Esophagus squamous epithelium (tissue), 5 donors: ENCODE measurements around the gene OR1B1. TPM values are rescaled to one million over a fixed set of nuclear protein-coding genes. Genes with fewer than 3 reads are reported as not detected.

Experiments used
- DNase-seq: peaks from one replicate; lab custom pipeline; 2025; lab: John Stamatoyannopoulos, UW
- H3K27ac ChIP-seq, 4 donors: fragments of 200-600 bp; sonication (generic); one replicate each; pipeline ENCODE4 v1.5.1; 2016 to 2019; ENCODE audit warnings: mild to moderate bottlenecking in 1 of 4
- H3K27me3 ChIP-seq, 4 donors: fragments of 200-600 bp; sonication (generic); 1 replicate in 3 of 4; 2 replicates in 1 of 4; pipeline versions ENCODE4 v1.5.1 to v1.6.0; 2017 to 2021; ENCODE audit warnings: antibody characterized with exemption in 1 of 4
- H3K36me3 ChIP-seq, 3 donors: fragments of 200-600 bp; sonication (generic); one replicate each; pipeline ENCODE4 v1.5.1; 2016 to 2019
- H3K4me1 ChIP-seq, 3 donors: fragments of 200-600 bp; sonication (generic); one replicate each; pipeline ENCODE4 v1.5.1; 2017 to 2019
- H3K4me3 ChIP-seq, 4 donors: fragments of 200-600 bp; sonication (generic); 1 replicate in 3 of 4; 2 replicates in 1 of 4; pipeline ENCODE4 v1.5.1; 2016 to 2019; ENCODE audit warnings: mild to moderate bottlenecking in 2 of 4, moderate library complexity in 1 of 4
- H3K9me3 ChIP-seq, 3 donors: fragments of 200-600 bp; sonication (generic); one replicate each; pipeline ENCODE4 v1.5.1; 2016 to 2019
- POLR2A ChIP-seq, 4 donors: fragments of 450-650 bp; IDR thresholded peaks; one replicate each; pipeline ENCODE4 v1.6.1; 2017; ENCODE audit warnings: antibody characterized with exemption in 4 of 4, mild to moderate bottlenecking in 4 of 4, moderate library complexity in 3 of 4
- WGBS, 2 donors: methylation state at CpG; one replicate each; pipeline ENCODE4 v1.1.5; 2018; 5-methylcytosine and 5-hydroxymethylcytosine counted together
- intact Hi-C: fragments of 100-400 bp; cut with DNase I; formaldehyde crosslinking; loops from one replicate; pipeline ENCODE4 v1.15.0; 2022
- total RNA-seq, 4 donors: library from RNA; depleted of rRNA; stranded (reverse); fragments of >200 nt; gene quantifications; one replicate each; pipeline ENCODE4 v1.1.0, GENCODE V29; 2016
- TF ChIP-seq, protein P1 (sequence below), 6 experiments: fragments of 450-650 bp in 4 of 6; fragments of 200-600 bp in 2 of 6; sonication (generic) in 2 of 6; IDR thresholded peaks; one replicate each; pipeline ENCODE4 v1.5.1; 2016 to 2019; ENCODE audit warnings: antibody characterized with exemption in 6 of 6, mild to moderate bottlenecking in 4 of 6, moderate library complexity in 4 of 6
- donor health status: DM: yes; HTN: yes; CAD: no.

OR1B1 gene
- total RNA-seq, 4 donors from 2014 or later = not detected

DNA sequence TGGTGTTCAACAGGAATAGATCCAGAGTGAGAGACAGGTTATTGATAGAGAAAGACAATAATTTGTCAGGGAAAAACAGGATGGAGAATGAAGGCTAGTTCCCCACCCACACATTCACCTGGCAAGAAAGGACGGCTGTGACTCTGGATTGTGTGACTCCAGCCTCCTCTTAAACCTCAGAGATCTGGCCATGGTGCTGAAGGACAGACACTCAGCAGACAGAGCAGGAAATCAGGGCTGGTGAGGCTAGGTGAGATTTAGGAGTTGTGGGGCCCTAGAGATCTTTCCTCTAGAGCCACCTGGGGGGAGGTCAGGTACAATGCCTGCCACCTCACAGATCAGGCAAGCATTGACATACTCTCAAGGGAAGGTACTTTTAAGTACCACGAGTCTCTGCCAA, 15.2 kb downstream of the OR1B1 start:
- Histone ChIP-seq H3K4me3 (no peak overlapping the region), H3K27me3 (no peaks in the 10 kb centered on the region), H3K27ac (no peak overlapping the region), H3K36me3 (no peaks in the 10 kb centered on the region), H3K4me1 (no peaks in the 10 kb centered on the region), H3K9me3 (no peaks in the 10 kb centered on the region)
- DNase-seq = no peak
- TF ChIP-seq, protein P1, sequence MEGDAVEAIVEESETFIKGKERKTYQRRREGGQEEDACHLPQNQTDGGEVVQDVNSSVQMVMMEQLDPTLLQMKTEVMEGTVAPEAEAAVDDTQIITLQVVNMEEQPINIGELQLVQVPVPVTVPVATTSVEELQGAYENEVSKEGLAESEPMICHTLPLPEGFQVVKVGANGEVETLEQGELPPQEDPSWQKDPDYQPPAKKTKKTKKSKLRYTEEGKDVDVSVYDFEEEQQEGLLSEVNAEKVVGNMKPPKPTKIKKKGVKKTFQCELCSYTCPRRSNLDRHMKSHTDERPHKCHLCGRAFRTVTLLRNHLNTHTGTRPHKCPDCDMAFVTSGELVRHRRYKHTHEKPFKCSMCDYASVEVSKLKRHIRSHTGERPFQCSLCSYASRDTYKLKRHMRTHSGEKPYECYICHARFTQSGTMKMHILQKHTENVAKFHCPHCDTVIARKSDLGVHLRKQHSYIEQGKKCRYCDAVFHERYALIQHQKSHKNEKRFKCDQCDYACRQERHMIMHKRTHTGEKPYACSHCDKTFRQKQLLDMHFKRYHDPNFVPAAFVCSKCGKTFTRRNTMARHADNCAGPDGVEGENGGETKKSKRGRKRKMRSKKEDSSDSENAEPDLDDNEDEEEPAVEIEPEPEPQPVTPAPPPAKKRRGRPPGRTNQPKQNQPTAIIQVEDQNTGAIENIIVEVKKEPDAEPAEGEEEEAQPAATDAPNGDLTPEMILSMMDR (IDR thresholded peaks at IDR 0.05) = no peak
- no peak for TF ChIP-seq POLR2A (IDR thresholded peaks at IDR 0.05)
- 30 to 52% methylated on average over 2 of the region's 2 CpGs for WGBS, 2 donors
- intact Hi-C loops = no loop called here

GRCh38 chr9:122619996-122620395, 37.4 kb downstream of the OR1B1 start:
- WGBS, 2 donors = 71 to 77% methylated on average over 7 of the region's 7 CpGs
- H3K27ac ChIP-seq = no peak overlapping the region
- H3K4me3 ChIP-seq = no peak overlapping the region
- intact Hi-C loops = no loop called here
- no peaks in the 10 kb centered on the region for H3K36me3 ChIP-seq
- TF ChIP-seq POLR2A (IDR thresholded peaks at IDR 0.05) = no peak
- TF ChIP-seq, protein P1 (IDR thresholded peaks at IDR 0.05) = no peak
- H3K4me1 ChIP-seq = no peaks in the 10 kb centered on the region
- H3K9me3 ChIP-seq = no peaks in the 10 kb centered on the region
- no peak for DNase-seq
- H3K27me3 ChIP-seq = no peaks in the 10 kb centered on the region

DNA sequence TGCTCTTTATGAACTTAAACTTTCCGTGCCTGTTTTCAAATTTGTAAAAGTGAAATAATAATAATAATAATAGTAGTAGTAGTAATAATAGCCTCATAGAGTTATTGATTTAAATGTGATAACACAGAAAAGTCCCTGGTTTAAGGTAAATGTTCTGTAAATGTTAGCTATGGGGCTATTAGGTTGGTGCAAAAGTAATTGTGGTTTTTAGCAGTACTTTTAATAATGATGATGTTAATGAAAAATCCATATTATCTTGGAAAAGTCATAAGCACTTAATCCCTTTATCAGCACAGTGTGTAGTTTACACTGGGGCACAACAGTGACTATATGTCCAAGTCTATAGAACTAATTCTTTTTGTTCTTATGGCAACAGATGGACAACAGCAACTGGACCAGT, 43.1 kb downstream of the OR1B1 start, which contains the start of gene OR1Q1:
TSS of gene OR1Q1 (plus strand) at position 377 of the 400 bp plus-strand sequence. CDS start at position 377, 0 bp downstream.
- DNase-seq = no peak
- no peaks in the 10 kb centered on the region for H3K36me3 ChIP-seq
- no peak within 1 kb of the TSS for H3K27ac ChIP-seq
- intact Hi-C loops = no loop called here
- H3K4me1 ChIP-seq = no peaks in the 10 kb centered on the region
- no peak for TF ChIP-seq POLR2A (IDR thresholded peaks at IDR 0.05)
- TF ChIP-seq, protein P1 (IDR thresholded peaks at IDR 0.05) = no peak
- no peak within 1 kb of the TSS for H3K4me3 ChIP-seq
- H3K27me3 ChIP-seq = no peaks in the 10 kb centered on the region
- H3K9me3 ChIP-seq = no peaks in the 10 kb centered on the region
- 71 to 83% methylated on average over 1 of the region's 1 CpG for WGBS, 2 donors

- no peaks in the 10 kb centered on the region for H3K9me3 ChIP-seq
- H3K27ac ChIP-seq = no peak overlapping the region
- no peak overlapping the region for H3K4me3 ChIP-seq
- TF ChIP-seq, protein P1 (IDR thresholded peaks at IDR 0.05) = no peak
- no peak for TF ChIP-seq POLR2A (IDR thresholded peaks at IDR 0.05)
- DNase-seq = no peak
- no peaks in the 10 kb centered on the region for H3K36me3 ChIP-seq
- 47 to 55% methylated on average over 4 of the region's 4 CpGs for WGBS, 2 donors
- intact Hi-C loops = no loop called here
- H3K27me3 ChIP-seq = no peaks in the 10 kb centered on the region
- no peaks in the 10 kb centered on the region for H3K4me1 ChIP-seq
Observed at GRCh38 chr9:122609804-122610203, 47.6 kb downstream of the OR1B1 start.

DNA sequence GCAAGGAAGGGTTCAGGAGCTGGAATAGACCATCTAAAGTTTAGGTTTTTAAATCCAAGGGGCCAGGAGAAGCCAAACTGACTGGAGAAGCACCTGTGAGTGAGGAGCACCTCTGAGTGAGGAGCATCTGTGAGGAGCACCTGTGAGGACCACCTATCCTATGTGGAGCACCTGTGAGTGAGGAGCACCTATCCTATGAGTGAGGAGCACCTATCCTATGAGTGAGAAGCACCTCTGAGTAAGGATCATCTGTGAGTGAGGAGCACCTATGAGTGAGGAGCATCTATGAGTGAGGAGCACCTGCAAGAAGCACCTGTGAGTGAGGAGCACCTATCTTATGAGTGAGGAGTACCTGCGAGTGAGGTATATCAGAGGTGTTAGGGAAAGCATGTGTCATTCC, 50.8 kb downstream of the OR1B1 start:
- DNase-seq = no peak
- no peak overlapping the region for H3K27ac ChIP-seq
- no peaks in the 10 kb centered on the region for H3K9me3 ChIP-seq
- no peaks in the 10 kb centered on the region for H3K4me1 ChIP-seq
- H3K27me3 ChIP-seq = no peaks in the 10 kb centered on the region
- intact Hi-C loops = no loop called here
- 85 to 100% methylated on average over 1 of the region's 1 CpG for WGBS, 2 donors
- TF ChIP-seq, protein P1 (IDR thresholded peaks at IDR 0.05) = no peak
- no peak for TF ChIP-seq POLR2A (IDR thresholded peaks at IDR 0.05)
- no peak overlapping the region for H3K4me3 ChIP-seq
- H3K36me3 ChIP-seq = no peaks in the 10 kb centered on the region
